Subcutaneous abdominal adipose tissue (tissue), 5 donors: ENCODE data around the gene EPB41L4B.
"Not testable (repeated sequence)": the region's sequence is repeated elsewhere in the genome, so short reads cannot be mapped to it uniquely, and the experiment has no call there.

Experiments
- H3K27ac ChIP-seq: one replicate; pipeline ENCODE4 v1.7.0; 2013; ENCODE audit warnings: low read depth, mild to moderate bottlenecking, inconsistent platforms, low read length, moderate library complexity
- H3K27me3 ChIP-seq, 5 donors: one replicate each; pipeline ENCODE4 v1.7.0; 2013; ENCODE audit warnings: low read length in 5 of 5, inconsistent platforms in 1 of 5; ENCODE audit not compliant: control insufficient read depth in 5 of 5, insufficient read depth in 4 of 5
- H3K36me3 ChIP-seq, 5 donors: one replicate each; pipeline ENCODE4 v1.7.0; 2013; ENCODE audit warnings: low read length in 5 of 5; ENCODE audit not compliant: control insufficient read depth in 5 of 5, insufficient read depth in 5 of 5
- H3K4me1 ChIP-seq, 5 donors: one replicate each; pipeline ENCODE4 v1.7.0; 2013; ENCODE audit warnings: low read length in 5 of 5, mild to moderate bottlenecking in 3 of 5, moderate library complexity in 1 of 5; ENCODE audit not compliant: control insufficient read depth in 5 of 5, insufficient read depth in 5 of 5
- H3K4me3 ChIP-seq, 5 donors: one replicate each; pipeline ENCODE4 v1.7.0; 2013; ENCODE audit warnings: low read length in 5 of 5, low read depth in 1 of 5
- H3K9ac ChIP-seq, 5 donors: one replicate each; pipeline ENCODE4 v1.7.0; 2013; ENCODE audit warnings: low read length in 5 of 5, mild to moderate bottlenecking in 4 of 5, moderate library complexity in 3 of 5
- H3K9me3 ChIP-seq, 5 donors: one replicate each; pipeline ENCODE4 v1.7.0; 2013; ENCODE audit warnings: low read length in 5 of 5; ENCODE audit not compliant: control insufficient read depth in 5 of 5
- donor health status: healthy.
- donor health status: healthy.
- donor health status: healthy.
- donor health status: healthy.
- donor health status: healthy.

The EPB41L4B gene

DNA sequence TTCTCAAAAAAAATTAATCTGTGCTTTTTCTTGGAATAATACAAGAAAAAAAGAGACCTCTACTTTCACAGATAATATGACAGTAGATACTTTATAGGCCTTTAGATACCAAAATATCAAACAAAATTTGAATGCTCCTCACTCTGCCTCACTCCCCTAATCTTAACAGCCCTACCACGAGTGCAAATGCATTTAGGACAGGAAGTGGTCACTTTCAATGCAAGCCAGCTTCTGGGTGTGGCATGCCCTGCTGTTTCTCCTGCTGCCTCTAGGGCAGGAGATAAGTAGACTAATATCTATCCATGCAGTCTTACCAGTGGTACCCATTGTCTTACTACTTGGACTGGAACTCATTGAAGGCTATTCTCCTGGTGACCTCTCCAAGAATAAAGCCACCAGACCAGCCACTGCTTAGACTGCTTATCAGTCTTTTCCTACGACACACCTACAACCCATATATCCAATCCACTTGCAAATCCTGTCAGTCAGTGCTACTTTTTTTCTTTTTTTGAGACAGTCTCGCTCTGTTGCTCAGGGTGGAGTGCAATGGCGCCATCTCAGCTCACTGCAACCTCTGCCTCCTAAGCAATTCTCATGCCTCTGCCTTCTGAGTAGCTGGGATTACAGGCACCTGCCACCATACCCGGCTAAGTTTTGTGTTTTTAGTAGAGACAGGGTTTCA is 176.8 kb downstream of the EPB41L4B start:
- Histone ChIP-seq H3K36me3 (no peaks in the 10 kb centered on the region), H3K9ac (no peak overlapping the region), H3K9me3 (no peaks in the 10 kb centered on the region), H3K4me1 (no peaks in the 10 kb centered on the region), H3K4me3 (no peak overlapping the region), H3K27me3 (no peaks in the 10 kb centered on the region), H3K27ac (no peak overlapping the region)

DNA sequence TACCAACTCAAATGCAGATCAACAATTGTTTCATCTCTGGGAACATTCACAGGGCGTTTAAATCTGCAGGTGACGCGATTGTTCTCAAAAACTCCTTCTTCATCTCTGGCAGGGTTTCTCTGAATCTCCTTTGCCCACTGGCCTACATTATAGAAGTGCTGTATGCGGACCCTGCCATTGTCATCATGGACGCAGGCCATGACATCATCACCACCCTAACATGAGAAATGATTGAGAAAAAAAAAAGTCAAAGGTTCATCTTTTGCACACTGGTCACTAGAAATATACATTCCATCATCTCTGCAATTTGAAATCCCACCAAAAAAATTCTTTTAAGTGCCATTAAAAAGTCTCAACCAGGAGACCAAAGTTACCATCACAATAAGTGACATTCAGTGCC is 179.5 kb downstream of the EPB41L4B start:
- no peak overlapping the region for H3K9ac ChIP-seq
- H3K27ac ChIP-seq = no peak overlapping the region
- no peaks in the 10 kb centered on the region for H3K9me3 ChIP-seq
- no peaks in the 10 kb centered on the region for H3K36me3 ChIP-seq
- H3K4me3 ChIP-seq = no peak overlapping the region
- no peaks in the 10 kb centered on the region for H3K27me3 ChIP-seq
- H3K4me1 ChIP-seq = no peaks in the 10 kb centered on the region

DNA sequence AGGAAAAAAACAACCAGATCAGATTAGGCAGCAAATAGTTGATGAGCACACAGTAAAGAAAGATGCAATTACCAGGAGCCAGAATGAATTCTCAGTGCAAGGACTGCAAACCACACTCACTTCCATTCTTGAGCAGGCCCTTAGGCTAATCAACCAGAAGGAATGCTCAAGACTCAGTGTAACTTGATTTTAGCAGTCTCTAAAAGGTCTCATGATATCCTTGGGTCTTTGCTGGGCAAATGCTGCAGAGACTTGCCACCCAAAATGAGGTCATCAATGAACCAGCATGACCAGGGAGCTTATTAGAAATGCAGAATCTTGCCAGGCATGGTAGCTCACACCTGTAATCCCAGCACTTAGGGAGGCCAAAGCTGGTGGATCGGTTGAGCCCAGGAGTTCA is 181.0 kb downstream of the EPB41L4B start:
- Histone ChIP-seq H3K9me3 (no peaks in the 10 kb centered on the region), H3K4me3 (no peak overlapping the region), H3K27me3 (no peaks in the 10 kb centered on the region), H3K36me3 (no peaks in the 10 kb centered on the region), H3K4me1 (no peaks in the 10 kb centered on the region), H3K9ac (no peak overlapping the region), H3K27ac (no peak overlapping the region)

DNA sequence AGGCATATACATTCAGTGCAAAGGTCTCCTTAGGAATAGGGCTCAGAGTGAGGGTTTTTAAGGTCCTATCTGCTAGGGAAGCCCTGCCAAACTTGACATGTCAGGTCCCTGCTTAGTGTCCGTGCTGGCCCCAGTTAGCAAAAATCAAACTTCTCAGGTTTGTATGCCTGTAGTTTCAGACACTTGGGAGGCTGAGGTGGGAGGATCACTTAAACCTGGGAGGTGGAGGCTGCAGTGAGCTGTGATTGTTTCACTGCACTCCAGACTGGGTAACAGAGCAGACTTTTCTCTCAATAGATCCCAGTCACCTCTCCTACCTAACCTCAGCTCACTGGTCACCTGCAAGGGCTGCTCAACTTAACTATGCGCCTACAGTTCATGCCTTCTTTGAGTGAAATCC is 182.4 kb downstream of the EPB41L4B start:
- Histone ChIP-seq H3K9ac (no peak overlapping the region), H3K9me3 (no peaks in the 10 kb centered on the region), H3K36me3 (no peaks in the 10 kb centered on the region), H3K4me3 (no peak overlapping the region), H3K27me3 (no peaks in the 10 kb centered on the region), H3K27ac (no peak overlapping the region), H3K4me1 (no peaks in the 10 kb centered on the region)

DNA sequence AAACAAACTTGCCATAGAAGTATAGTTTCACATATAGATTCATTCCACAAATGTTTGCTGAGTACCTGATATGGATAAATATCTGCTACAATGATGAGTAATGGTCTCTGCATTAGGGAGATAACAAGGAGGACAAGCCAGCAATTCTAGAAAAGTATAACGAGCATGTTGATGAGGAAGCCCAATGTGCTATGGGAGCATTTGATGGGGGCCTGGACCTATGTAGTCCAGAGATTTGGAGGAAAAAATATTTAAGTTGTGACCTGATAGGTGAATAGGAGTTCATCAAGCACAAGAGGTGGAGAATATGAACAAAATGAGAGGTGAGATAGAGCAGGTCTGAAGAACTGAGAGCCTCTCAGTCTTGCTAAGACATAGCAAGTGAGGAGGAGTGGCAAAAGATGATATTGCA is 186.7 kb downstream of the EPB41L4B start:
- Histone ChIP-seq H3K27me3 (no peaks in the 10 kb centered on the region), H3K4me3 (no peak overlapping the region), H3K27ac (no peak overlapping the region), H3K9ac (no peak overlapping the region), H3K36me3 (no peaks in the 10 kb centered on the region), H3K4me1 (peaks cover 0 to 9% (median 0%) of the 10 kb centered on the region in 5 donors), H3K9me3 (no peaks in the 10 kb centered on the region)

DNA sequence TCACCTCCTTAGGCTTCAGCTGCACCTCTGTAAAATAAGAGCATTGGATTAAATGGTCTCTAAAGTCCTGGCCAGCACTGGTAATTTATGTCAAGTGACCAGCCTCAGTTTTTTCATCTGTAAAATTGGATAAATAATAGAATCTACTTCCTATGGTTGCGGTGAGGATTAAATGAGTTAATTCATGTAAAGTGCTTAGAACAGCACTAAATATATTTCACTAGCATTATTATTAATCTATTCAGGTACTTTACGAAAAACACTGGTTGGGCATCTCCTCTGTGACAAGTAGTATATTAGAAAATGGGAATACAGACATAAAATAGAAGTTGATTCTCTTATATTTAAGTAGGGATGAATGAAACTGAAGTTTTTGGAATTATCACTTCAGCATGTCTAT is 187.3 kb downstream of the EPB41L4B start:
- no peak overlapping the region for H3K27ac ChIP-seq

DNA sequence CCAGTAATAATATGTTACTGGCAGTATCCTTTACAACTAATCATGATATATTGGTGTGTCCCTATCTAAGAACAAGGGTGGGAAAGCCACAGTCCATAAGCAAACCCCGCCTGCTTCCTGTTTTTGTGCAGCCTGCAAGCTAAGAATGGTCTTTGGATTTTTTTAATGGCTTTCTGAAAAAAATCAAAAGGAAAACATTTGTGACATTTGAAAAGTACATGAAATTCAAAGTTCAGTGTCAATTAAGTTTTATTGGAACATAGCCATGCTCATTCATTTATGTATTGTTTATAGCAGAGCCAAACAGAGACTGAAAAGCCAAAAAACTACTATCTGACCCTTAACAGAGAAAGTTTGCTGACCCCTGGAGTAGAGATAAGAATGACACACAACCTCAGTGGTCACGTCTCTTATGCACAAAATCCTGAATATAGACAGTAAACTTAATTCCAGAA is 188.3 kb downstream of the EPB41L4B start:
- Histone ChIP-seq H3K9me3 (no peaks in the 10 kb centered on the region), H3K4me3 (no peak overlapping the region), H3K27ac (no peak overlapping the region), H3K27me3 (no peaks in the 10 kb centered on the region), H3K36me3 (no peaks in the 10 kb centered on the region), H3K4me1 (peaks cover 0 to 9% (median 0%) of the 10 kb centered on the region in 5 donors), H3K9ac (no peak overlapping the region)

More for the DNA sequence above, 187.3 kb downstream of the EPB41L4B start:
- Histone ChIP-seq H3K4me3 (no peak overlapping the region), H3K27me3 (no peaks in the 10 kb centered on the region), H3K36me3 (no peaks in the 10 kb centered on the region), H3K4me1 (peaks cover 0 to 9% (median 0%) of the 10 kb centered on the region in 5 donors), H3K9me3 (no peaks in the 10 kb centered on the region), H3K9ac (no peak overlapping the region)

DNA sequence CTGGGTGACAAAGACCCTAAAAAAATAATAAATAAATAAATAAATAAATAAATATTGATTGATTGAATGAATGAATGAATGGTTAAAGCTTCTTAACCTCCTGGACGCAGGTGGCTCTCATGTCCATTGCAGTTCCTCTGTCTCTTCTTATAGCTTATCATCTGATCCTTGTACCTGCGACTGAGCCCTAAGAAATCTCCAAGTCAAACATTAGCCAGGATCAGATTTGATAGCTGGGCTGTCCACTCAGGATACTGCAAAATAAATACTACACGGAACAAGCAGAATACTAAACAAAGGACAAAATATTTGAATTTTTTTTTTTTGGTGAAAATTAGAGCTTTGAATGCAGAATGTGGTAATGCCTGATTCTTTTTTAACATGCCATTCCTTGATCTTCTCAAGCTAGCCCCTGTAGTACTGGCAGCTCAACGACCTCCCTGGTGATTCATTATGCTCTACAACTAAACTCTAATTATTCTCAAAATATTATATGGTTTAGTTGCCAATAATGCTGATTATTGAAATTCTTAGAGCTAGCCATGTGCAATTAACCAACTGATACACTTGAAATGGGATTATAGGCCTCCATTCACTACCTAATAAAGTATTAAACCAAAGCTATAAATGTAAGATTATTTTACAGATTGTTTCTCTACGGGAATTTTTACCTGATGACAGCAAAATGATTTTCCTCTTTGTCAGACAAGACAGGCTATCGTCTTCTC is 191.2 kb downstream of the EPB41L4B start:
- Histone ChIP-seq H3K4me1 (peaks cover 0 to 9% (median 0%) of the 10 kb centered on the region in 5 donors), H3K4me3 (no peak overlapping the region), H3K27ac (no peak overlapping the region), H3K27me3 (no peaks in the 10 kb centered on the region), H3K9ac (no peak overlapping the region), H3K36me3 (no peaks in the 10 kb centered on the region), H3K9me3 (no peaks in the 10 kb centered on the region)

DNA sequence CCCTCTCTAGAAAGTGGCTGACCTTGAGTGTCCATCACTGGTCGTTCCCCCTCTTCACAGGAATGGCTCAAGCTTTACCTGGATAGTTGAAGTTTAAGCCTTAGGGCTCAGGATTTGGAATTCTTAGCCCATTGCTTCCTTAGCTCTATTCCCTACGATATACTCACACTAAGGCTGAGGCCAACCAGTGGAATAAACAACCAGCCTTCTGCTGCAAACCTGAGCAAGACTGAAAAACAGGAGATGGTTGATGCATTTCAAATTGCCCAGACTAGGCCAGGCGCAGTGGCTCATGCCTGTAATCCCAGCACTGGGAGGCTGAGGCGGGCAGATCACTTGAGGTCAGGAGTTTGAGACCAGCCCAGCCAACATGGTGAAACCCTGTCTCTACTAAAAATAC is 194.2 kb downstream of the EPB41L4B start:
- H3K27ac ChIP-seq, H3K4me3 ChIP-seq, H3K9me3 ChIP-seq, H3K36me3 ChIP-seq, H3K4me1 ChIP-seq, H3K27me3 ChIP-seq, H3K9ac ChIP-seq: not testable (repeated sequence)

DNA sequence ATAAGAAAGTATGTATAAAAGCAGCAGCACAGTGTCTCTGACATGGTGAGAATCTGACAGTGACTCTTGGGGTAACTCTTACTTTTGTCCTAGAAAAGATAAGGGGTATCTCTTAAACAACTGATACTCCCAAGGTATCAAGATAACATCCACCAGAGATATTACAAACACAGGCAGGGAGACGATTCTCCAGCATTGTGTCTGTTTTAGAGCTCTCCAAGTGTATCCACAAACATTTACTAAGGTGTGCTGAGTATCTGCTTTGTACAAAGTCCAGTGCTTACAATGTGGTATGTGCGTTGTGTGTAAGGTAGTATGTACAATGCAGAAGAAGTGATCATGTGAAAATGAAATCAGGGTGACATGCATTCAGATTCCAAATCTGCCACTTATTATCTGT is 196.7 kb downstream of the EPB41L4B start:
- Histone ChIP-seq H3K9me3 (no peaks in the 10 kb centered on the region), H3K9ac (no peak overlapping the region), H3K27ac (no peak overlapping the region), H3K4me1 (peaks cover 0 to 11% (median 8%) of the 10 kb centered on the region in 5 donors), H3K27me3 (no peaks in the 10 kb centered on the region), H3K4me3 (no peak overlapping the region), H3K36me3 (no peaks in the 10 kb centered on the region)
